Measurements from ENCODE around the gene MAPK12. TPM values are rescaled to one million over a fixed set of nuclear protein-coding genes. Genes with fewer than 3 reads are reported as not detected.

Gene MAPK12
- total and polyA plus RNA-seq, 9 of the 15 experiments (the other 6 are each of a cell fraction or from before 2014, with no cell fraction given), result 0.79 to 71.5 (median 32.8) TPM

DNA sequence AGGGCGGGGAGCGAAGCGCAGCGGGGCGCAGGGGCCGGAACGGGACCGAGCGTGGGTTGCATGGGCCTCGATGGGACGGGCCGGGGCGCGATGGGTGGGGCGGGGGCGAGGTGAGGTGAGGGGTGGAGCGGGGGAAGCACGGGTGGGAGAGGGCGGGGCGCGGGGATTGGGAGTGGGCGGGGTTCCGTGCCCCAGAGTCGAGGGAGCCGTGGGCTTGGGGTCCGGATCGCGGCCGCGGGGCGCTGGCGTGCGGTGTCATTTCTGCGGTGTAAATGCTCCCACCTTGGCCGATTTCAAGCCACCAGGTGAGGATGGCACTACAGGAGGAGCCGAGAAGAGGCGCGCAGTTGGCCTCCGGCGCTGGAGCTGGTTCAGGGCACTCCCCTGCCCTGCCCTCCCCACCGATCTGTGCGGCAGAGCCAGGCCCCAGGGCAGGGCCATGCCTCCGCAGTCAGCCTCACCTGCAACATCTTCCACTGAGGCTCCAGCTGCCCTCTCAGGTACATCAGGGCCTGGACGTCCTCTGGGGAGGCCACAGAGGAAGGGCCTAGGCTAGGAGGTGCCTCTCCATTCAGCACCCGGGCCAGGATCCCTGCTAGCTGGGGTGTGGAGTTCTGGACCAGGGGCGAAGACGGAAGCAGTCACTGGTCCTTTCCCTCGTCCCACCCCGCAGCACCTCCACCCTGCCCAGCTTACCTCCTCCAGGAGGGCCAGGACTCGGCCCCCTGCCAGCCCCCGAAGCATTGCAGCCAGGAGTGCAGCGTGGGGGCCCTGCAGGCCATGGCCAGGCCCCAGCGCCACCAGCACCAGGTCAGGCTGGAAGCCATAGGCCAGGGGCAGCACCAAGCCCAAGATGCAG, 16.0 kb downstream of the MAPK12 start:
- TSS peak; percentile 80 for BruUV-seq (replicated peaks)
- Histone ChIP-seq H3K4me3 (peak overlapping the region; percentile 76), H3K4me2 (ENCODE audit: insufficient read depth, low read length) (peak overlapping the region; percentile 79), H3K36me3 (ENCODE audit: control insufficient read depth, insufficient read depth, low read length) (peaks cover 37% of the 10 kb centered on the region; the same call in 2 of the 3 replicates), H3K4me1 (replicated peaks in 1 of 2; ENCODE audit: control insufficient read depth in 2 of 2, insufficient read depth in 2 of 2, low read length in 2 of 2) (peaks cover 9 to 65% of the 10 kb centered on the region in 2 experiments), H3K9me1 (ENCODE audit: control insufficient read depth, insufficient read depth, low read length) (no peaks in the 10 kb centered on the region), H3K9ac (ENCODE audit: insufficient read depth in 1 of 2, low read depth in 2 of 2, low read length in 2 of 2) (peak overlapping the region; percentile 80 to 93), H3K27ac (ENCODE audit: extremely low read depth, low read depth, low read length) (peak overlapping the region; percentile 81), H3K27me3 (ENCODE audit: control insufficient read depth in 2 of 2, insufficient read depth in 2 of 2, low read length in 2 of 2) (no peaks in the 10 kb centered on the region), H2AFZ (ENCODE audit: low read depth, low read length) (peak overlapping the region; percentile 77), H3K9me3 (replicated peaks; ENCODE audit: control insufficient read depth, insufficient read depth, low read depth, low read length) (no peaks in the 10 kb centered on the region), H3K79me2 (ENCODE audit: control insufficient read depth, insufficient read depth, low read length) (peaks cover 68% of the 10 kb centered on the region), H4K20me1 (replicated peaks; ENCODE audit: control insufficient read depth, insufficient read depth, low read length) (peaks cover 11% of the 10 kb centered on the region)
- in situ Hi-C loops (cut with MboI), result no loop called here
- 14% methylated on average over 16 of the region's 53 CpGs for WGBS (ENCODE audit: insufficient coverage, low coverage, missing lambda C conversion rate)
- ChIA-PET CTCF (ENCODE audit: low intra/inter-chr PET ratio) (no interaction called here), POLR2A (interaction anchor here (0.8 kb wide), 1 partner anchor 11 kb away, joined by 3 read pairs; no protein-coding TSS in a partner anchor)
- peak; percentile 23 for ATAC-seq
- intact Hi-C loops (cut with micrococcal nuclease), result no loop called here
- FAIRE-seq, result no peak
- DNase-seq (ENCODE audit: extremely low read depth in 1 of 4, low spot score in 3 of 4), result peak in 2 of 4 experiments; percentile 59 to 64
- no peak for TF ChIP-seq CBX3 (IDR thresholded peaks at IDR 0.05; ENCODE audit: borderline replicate concordance in 1 of 2, low read length in 2 of 2)
- no peak for TF ChIP-seq RBM17 (IDR thresholded peaks at IDR 0.05; ENCODE audit: borderline replicate concordance, low read depth, low read length)
- TF ChIP-seq DIDO1 (tag; IDR thresholded peaks at IDR 0.05; ENCODE audit: low read depth), result no peak
- TF ChIP-seq, protein P1, sequence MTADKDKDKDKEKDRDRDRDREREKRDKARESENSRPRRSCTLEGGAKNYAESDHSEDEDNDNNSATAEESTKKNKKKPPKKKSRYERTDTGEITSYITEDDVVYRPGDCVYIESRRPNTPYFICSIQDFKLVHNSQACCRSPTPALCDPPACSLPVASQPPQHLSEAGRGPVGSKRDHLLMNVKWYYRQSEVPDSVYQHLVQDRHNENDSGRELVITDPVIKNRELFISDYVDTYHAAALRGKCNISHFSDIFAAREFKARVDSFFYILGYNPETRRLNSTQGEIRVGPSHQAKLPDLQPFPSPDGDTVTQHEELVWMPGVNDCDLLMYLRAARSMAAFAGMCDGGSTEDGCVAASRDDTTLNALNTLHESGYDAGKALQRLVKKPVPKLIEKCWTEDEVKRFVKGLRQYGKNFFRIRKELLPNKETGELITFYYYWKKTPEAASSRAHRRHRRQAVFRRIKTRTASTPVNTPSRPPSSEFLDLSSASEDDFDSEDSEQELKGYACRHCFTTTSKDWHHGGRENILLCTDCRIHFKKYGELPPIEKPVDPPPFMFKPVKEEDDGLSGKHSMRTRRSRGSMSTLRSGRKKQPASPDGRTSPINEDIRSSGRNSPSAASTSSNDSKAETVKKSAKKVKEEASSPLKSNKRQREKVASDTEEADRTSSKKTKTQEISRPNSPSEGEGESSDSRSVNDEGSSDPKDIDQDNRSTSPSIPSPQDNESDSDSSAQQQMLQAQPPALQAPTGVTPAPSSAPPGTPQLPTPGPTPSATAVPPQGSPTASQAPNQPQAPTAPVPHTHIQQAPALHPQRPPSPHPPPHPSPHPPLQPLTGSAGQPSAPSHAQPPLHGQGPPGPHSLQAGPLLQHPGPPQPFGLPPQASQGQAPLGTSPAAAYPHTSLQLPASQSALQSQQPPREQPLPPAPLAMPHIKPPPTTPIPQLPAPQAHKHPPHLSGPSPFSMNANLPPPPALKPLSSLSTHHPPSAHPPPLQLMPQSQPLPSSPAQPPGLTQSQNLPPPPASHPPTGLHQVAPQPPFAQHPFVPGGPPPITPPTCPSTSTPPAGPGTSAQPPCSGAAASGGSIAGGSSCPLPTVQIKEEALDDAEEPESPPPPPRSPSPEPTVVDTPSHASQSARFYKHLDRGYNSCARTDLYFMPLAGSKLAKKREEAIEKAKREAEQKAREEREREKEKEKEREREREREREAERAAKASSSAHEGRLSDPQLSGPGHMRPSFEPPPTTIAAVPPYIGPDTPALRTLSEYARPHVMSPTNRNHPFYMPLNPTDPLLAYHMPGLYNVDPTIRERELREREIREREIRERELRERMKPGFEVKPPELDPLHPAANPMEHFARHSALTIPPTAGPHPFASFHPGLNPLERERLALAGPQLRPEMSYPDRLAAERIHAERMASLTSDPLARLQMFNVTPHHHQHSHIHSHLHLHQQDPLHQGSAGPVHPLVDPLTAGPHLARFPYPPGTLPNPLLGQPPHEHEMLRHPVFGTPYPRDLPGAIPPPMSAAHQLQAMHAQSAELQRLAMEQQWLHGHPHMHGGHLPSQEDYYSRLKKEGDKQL (CRISPR knock-in tag; IDR thresholded peaks at IDR 0.05; ENCODE audit: borderline replicate concordance), result no peak
- no peak for TF ChIP-seq ZBTB8A (IDR thresholded peaks at IDR 0.05; ENCODE audit: partially characterized antibody)
- TF ChIP-seq ETV1 (tag; conservative IDR thresholded peaks at IDR 0.05; ENCODE audit: low read depth), result no peak
- no peak for TF ChIP-seq ZNF551 (CRISPR knock-in tag; IDR thresholded peaks at IDR 0.05)
- TF ChIP-seq ATF1 (CRISPR knock-in tag; IDR thresholded peaks at IDR 0.05), result no peak
- peak; percentile 93; the same call in 1 of the 2 replicates for TF ChIP-seq ATF1 (tag; IDR thresholded peaks at IDR 0.05)
- TF ChIP-seq TAF15 (IDR thresholded peaks at IDR 0.05; ENCODE audit: low read depth, low read length), result no peak
- TF ChIP-seq, protein P2, sequence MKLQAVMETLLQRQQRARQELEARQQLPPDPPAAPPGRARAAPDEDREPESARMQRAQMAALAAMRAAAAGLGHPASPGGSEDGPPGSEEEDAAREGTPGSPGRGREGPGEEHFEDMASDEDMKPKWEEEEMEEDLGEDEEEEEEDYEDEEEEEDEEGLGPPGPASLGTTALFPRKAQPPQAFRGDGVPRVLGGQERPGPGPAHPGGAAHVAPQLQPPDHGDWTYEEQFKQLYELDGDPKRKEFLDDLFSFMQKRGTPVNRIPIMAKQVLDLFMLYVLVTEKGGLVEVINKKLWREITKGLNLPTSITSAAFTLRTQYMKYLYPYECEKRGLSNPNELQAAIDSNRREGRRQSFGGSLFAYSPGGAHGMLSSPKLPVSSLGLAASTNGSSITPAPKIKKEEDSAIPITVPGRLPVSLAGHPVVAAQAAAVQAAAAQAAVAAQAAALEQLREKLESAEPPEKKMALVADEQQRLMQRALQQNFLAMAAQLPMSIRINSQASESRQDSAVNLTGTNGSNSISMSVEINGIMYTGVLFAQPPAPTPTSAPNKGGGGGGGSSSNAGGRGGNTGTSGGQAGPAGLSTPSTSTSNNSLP (IDR thresholded peaks at IDR 0.05; ENCODE audit: borderline replicate concordance, low read depth, low read length), result no peak
- peak; percentile 38; the same call in 1 of the 2 replicates for TF ChIP-seq VEZF1 (CRISPR knock-in tag; IDR thresholded peaks at IDR 0.05)
